Colonic mucosa (tissue), 4 donors: ENCODE measurements around the gene HAGH. TPM values are rescaled to one million over a fixed set of nuclear protein-coding genes. Genes with fewer than 3 reads are reported as not detected.

Source experiments
- DNase-seq: peaks from one replicate; pipeline ENCODE4 v3.0.0-alpha.2; 2020
- H3K27ac ChIP-seq: fragments of 200-600 bp; one replicate; pipeline ENCODE4 v1.8.0; 2021
- H3K27me3 ChIP-seq: fragments of 200-600 bp; one replicate; pipeline ENCODE4 v1.8.0; 2021
- H3K36me3 ChIP-seq: fragments of 200-600 bp; one replicate; pipeline ENCODE4 v1.8.0; 2021
- H3K4me1 ChIP-seq: fragments of 200-600 bp; one replicate; pipeline ENCODE4 v1.8.0; 2021; ENCODE audit warnings: mild to moderate bottlenecking
- H3K4me3 ChIP-seq: fragments of 200-600 bp; one replicate; pipeline ENCODE4 v1.8.0; 2021
- H3K9ac ChIP-seq, 2 donors: one replicate each; pipeline ENCODE4 v1.7.0; 2013; ENCODE audit warnings: control low read depth in 2 of 2, low read depth in 2 of 2, low read length in 2 of 2
- H3K9me3 ChIP-seq: fragments of 200-600 bp; one replicate; pipeline ENCODE4 v1.8.0; 2021
- CTCF ChIP-seq: fragments of 200-600 bp; IDR thresholded peaks from one replicate; pipeline ENCODE4 v1.8.0; 2022; ENCODE audit warnings: antibody characterized with exemption, mild to moderate bottlenecking
- intact Hi-C: fragments of 100-400 bp; cut with DNase I; formaldehyde crosslinking; loops from one replicate; pipeline ENCODE4 v1.14.1; 2022
- total RNA-seq, 2 donors: library from RNA; stranded (reverse); fragmentation: NEBNext Ultra II Directional in 1 of 2; extraction: Animal tissue kit (Norgen Biotek cat#: 25700) in 1 of 2; gene quantifications; one replicate each; pipeline ENCODE4 v1.2.1, GENCODE V29; 2021
- donor health status: healthy.
- donor health status: DM: no; HTN: no; CAD: no.
- donor health status: DM: no; HTN: no; CAD: no.

Gene HAGH
- total RNA-seq, 2 donors from 2014 or later: 61.9 to 64.7 TPM

GRCh38 chr16:1775846-1776671 is 50.6 kb downstream of the HAGH start:
- DNase-seq: no peak

GRCh38 chr16:1775006-1775845 is 51.4 kb downstream of the HAGH start:
- H3K27me3 ChIP-seq: no peaks in the 10 kb centered on the region
- intact Hi-C loops: no loop called here
- no peak overlapping the region for H3K27ac ChIP-seq
- H3K9ac ChIP-seq: no peak overlapping the region
- H3K4me3 ChIP-seq: no peak overlapping the region
- H3K9me3 ChIP-seq: no peaks in the 10 kb centered on the region
- H3K4me1 ChIP-seq: peaks cover 13% of the 10 kb centered on the region
- no peak for TF ChIP-seq CTCF
- H3K36me3 ChIP-seq: no peaks in the 10 kb centered on the region
- DNase-seq: no peak

More at GRCh38 chr16:1775846-1776671, 50.6 kb downstream of the HAGH start:
- no peak overlapping the region for H3K9ac ChIP-seq
- peaks cover 14% of the 10 kb centered on the region for H3K4me1 ChIP-seq
- H3K36me3 ChIP-seq: no peaks in the 10 kb centered on the region
- no peak overlapping the region for H3K27ac ChIP-seq
- no peak overlapping the region for H3K4me3 ChIP-seq
- no peaks in the 10 kb centered on the region for H3K27me3 ChIP-seq
- H3K9me3 ChIP-seq: no peaks in the 10 kb centered on the region
- TF ChIP-seq CTCF: no peak
- intact Hi-C loops: no loop called here

- Histone ChIP-seq H3K4me1 (peaks cover 11% of the 10 kb centered on the region), H3K27ac (no peak overlapping the region)
These were observed 52.2 kb downstream of the HAGH start for GRCh38 chr16:1774448-1774780.

GRCh38 chr16:1773703-1774447 is 52.8 kb downstream of the HAGH start:
- DNase-seq: no peak
- Histone ChIP-seq H3K9ac (peak overlapping the region; percentile 80 to 95), H3K27me3 (no peaks in the 10 kb centered on the region), H3K4me1 (peaks cover 11% of the 10 kb centered on the region), H3K4me3 (peak overlapping the region; percentile 96), H3K9me3 (no peaks in the 10 kb centered on the region), H3K36me3 (no peaks in the 10 kb centered on the region), H3K27ac (peak overlapping the region; percentile 98)
- intact Hi-C loops: loop anchor here (5.0 kb wide), 1 partner anchor 162 kb away; the partner anchor contains the start of genes CRAMP1 and IFT140
- no peak for TF ChIP-seq CTCF

More at GRCh38 chr16:1774448-1774780, 52.2 kb downstream of the HAGH start:
- TF ChIP-seq CTCF: no peak
- Histone ChIP-seq H3K4me3 (peak overlapping the region; percentile 96), H3K27me3 (no peaks in the 10 kb centered on the region), H3K9ac (peak overlapping the region; percentile 80 to 95), H3K9me3 (no peaks in the 10 kb centered on the region), H3K36me3 (no peaks in the 10 kb centered on the region)
- DNase-seq: no peak
- intact Hi-C loops: loop anchor here (5.0 kb wide), 1 partner anchor 162 kb away; the partner anchor contains the start of genes CRAMP1 and IFT140
